CD4-positive, alpha-beta memory T cell (primary cell): Measurements from ENCODE around the gene MND1. TPM values are rescaled to one million over a fixed set of nuclear protein-coding genes. Genes with fewer than 3 reads are reported as not detected.

Experiments
- CTCF ChIA-PET: fragments of 350-600 bp; sonication (Branson Sonifier 250); formaldehyde crosslinking; loops from one replicate; lab custom pipeline; 2021; ENCODE audit warnings: inconsistent platforms; ENCODE audit not compliant: partially characterized antibody; lab: Charles Lee
- POLR2A ChIA-PET: fragments of 350-600 bp; sonication (Branson Sonifier 250); formaldehyde crosslinking; loops from one replicate; lab custom pipeline; 2021; ENCODE audit not compliant: partially characterized antibody; lab: Charles Lee
- DNase-seq, 5 donors: peaks; one replicate each; pipeline versions ENCODE4 v3.0.0 to v3.0.0-alpha.2; 2020 to 2022; ENCODE audit warnings: mixed read lengths in 1 of 5
- H3K27ac ChIP-seq: one replicate; pipeline ENCODE4 v1.7.0; 2013; ENCODE audit warnings: low read depth, low read length
- H3K27me3 ChIP-seq: 2 replicates; pipeline ENCODE4 v1.7.0; 2013; ENCODE audit warnings: mild to moderate bottlenecking, low read length, moderate library complexity; ENCODE audit not compliant: insufficient read depth
- H3K36me3 ChIP-seq: 2 replicates; pipeline ENCODE4 v1.7.0; 2013; ENCODE audit warnings: mild to moderate bottlenecking, low read length, moderate library complexity; ENCODE audit not compliant: insufficient read depth
- H3K4me1 ChIP-seq: 2 replicates; pipeline ENCODE4 v1.7.0; 2013; ENCODE audit warnings: mild to moderate bottlenecking, low read length, moderate library complexity; ENCODE audit not compliant: insufficient read depth
- H3K4me3 ChIP-seq, 2 donors: one replicate each; pipeline ENCODE4 v1.7.0; 2013; ENCODE audit warnings: low read length in 2 of 2, mild to moderate bottlenecking in 1 of 2
- H3K9me3 ChIP-seq, 2 donors: one replicate each; pipeline ENCODE4 v1.7.0; 2013; ENCODE audit warnings: low read length in 2 of 2, control low read depth in 1 of 2; ENCODE audit not compliant: control insufficient read depth in 1 of 2
- H3K27ac Mint-ChIP-seq, 7 donors: one replicate each; pipeline ENCODE4 v1.8.0; 2020 to 2021; ENCODE audit warnings: mixed read lengths in 7 of 7, mild to moderate bottlenecking in 6 of 7, inconsistent platforms in 3 of 7, moderate library complexity in 3 of 7
- H3K27me3 Mint-ChIP-seq, 2 donors: one replicate each; pipeline ENCODE4 v1.8.0; 2020 to 2021; ENCODE audit warnings: mixed read lengths in 2 of 2
- H3K36me3 Mint-ChIP-seq, 2 donors: one replicate each; pipeline ENCODE4 v1.8.0; 2020 to 2021; ENCODE audit warnings: mixed read lengths in 2 of 2, inconsistent platforms in 1 of 2, mild to moderate bottlenecking in 1 of 2
- H3K4me1 Mint-ChIP-seq, 4 donors: one replicate each; pipeline ENCODE4 v1.8.0; 2020 to 2021; ENCODE audit warnings: mixed read lengths in 4 of 4, mild to moderate bottlenecking in 1 of 4
- H3K4me3 Mint-ChIP-seq, 8 donors: one replicate each; pipeline ENCODE4 v1.8.0; 2020 to 2021; ENCODE audit warnings: mixed read lengths in 8 of 8, mild to moderate bottlenecking in 7 of 8, moderate library complexity in 6 of 8, inconsistent platforms in 3 of 8
- H3K9me3 Mint-ChIP-seq, 8 donors: one replicate each; pipeline ENCODE4 v1.8.0; 2020 to 2021; ENCODE audit warnings: mixed read lengths in 8 of 8, mild to moderate bottlenecking in 5 of 8, inconsistent platforms in 3 of 8, moderate library complexity in 1 of 8
- intact Hi-C: fragments of 100-400 bp; cut with micrococcal nuclease; formaldehyde crosslinking; loops from one replicate; pipeline ENCODE4 v1.15.1; 2023
- polyA plus RNA-seq, 2 donors: library from polyadenylated mRNA; unstranded; fragments of 300-500 nt; fragmentation: Illumina TruSeq; gene quantifications; one replicate each; pipeline ENCODE4 v1.2.3, GENCODE V29; 2021
- total RNA-seq, 2 experiments: library from RNA; stranded (reverse); gene quantifications; one replicate each; pipeline ENCODE4 v1.2.3, GENCODE V29; 2021

Gene MND1
- total and polyA plus RNA-seq, 4 experiments from 2014 or later: 0.34 TPM; not detected in 3

DNA sequence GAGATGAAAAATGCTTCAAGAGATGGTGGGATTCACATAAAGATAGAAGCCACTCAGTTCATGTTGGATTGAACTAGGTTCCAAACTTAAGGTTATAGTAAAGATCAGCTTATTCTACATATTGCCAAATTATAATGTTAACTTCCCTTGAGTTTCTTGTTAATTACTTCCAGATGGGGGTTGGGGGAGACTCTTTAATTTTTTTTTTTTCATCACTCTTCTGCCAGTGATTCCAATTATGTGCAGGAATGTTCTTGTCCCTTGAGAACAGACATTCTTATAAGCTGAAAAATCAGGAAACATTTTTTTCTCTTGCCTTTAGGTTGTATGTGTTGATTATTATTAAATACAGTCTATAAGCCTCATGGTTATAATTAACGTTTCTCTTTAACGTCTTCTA is 30.0 kb downstream of the MND1 start:
- CTCF ChIA-PET: no interaction called here
- peaks cover 0 to 10% of the 10 kb centered on the region in 2 donors for H3K36me3 Mint-ChIP-seq
- no peak overlapping the region for H3K4me3 Mint-ChIP-seq
- no peak overlapping the region for H3K27ac Mint-ChIP-seq
- H3K4me1 Mint-ChIP-seq: peaks cover 0 to 6% (median 2%) of the 10 kb centered on the region in 4 donors
- no peak overlapping the region for H3K4me3 ChIP-seq
- DNase-seq: no peak
- H3K9me3 Mint-ChIP-seq: peaks cover 0 to 11% (median 8%) of the 10 kb centered on the region in 8 donors
- intact Hi-C loops: no loop called here
- H3K9me3 ChIP-seq: no peaks in the 10 kb centered on the region
- no peaks in the 10 kb centered on the region for H3K4me1 ChIP-seq
- H3K27me3 ChIP-seq: no peaks in the 10 kb centered on the region
- POLR2A ChIA-PET: no interaction called here
- H3K27me3 Mint-ChIP-seq: no peaks in the 10 kb centered on the region
- no peaks in the 10 kb centered on the region for H3K36me3 ChIP-seq
- H3K27ac ChIP-seq: no peak overlapping the region

GRCh38 chr4:153375303-153375702 is 30.8 kb downstream of the MND1 start:
- peaks cover 0 to 6% (median 2%) of the 10 kb centered on the region in 4 donors for H3K4me1 Mint-ChIP-seq
- H3K4me3 Mint-ChIP-seq: no peak overlapping the region
- no peak overlapping the region for H3K27ac ChIP-seq
- H3K36me3 Mint-ChIP-seq: peaks cover 0 to 10% of the 10 kb centered on the region in 2 donors
- no peak overlapping the region for H3K4me3 ChIP-seq
- peaks cover 0 to 11% (median 8%) of the 10 kb centered on the region in 8 donors for H3K9me3 Mint-ChIP-seq
- no peaks in the 10 kb centered on the region for H3K4me1 ChIP-seq
- no peaks in the 10 kb centered on the region for H3K27me3 ChIP-seq
- ChIA-PET POLR2A (interaction anchor here (0.6 kb wide), 1 partner anchor 16 kb away, joined by 4 read pairs; no protein-coding TSS in a partner anchor), CTCF (interaction anchor here (1.0 to 1.3 kb wide), 3 partner anchors 11 to 57 kb away, joined by 3 read pairs; no protein-coding TSS in a partner anchor)
- no peaks in the 10 kb centered on the region for H3K36me3 ChIP-seq
- intact Hi-C loops: no loop called here
- no peaks in the 10 kb centered on the region for H3K27me3 Mint-ChIP-seq
- H3K9me3 ChIP-seq: no peaks in the 10 kb centered on the region
- DNase-seq: no peak
- H3K27ac Mint-ChIP-seq: no peak overlapping the region

GRCh38 chr4:153383131-153383530 is 38.6 kb downstream of the MND1 start:
- no peak overlapping the region for H3K27ac Mint-ChIP-seq
- H3K36me3 Mint-ChIP-seq: no peaks in the 10 kb centered on the region
- Histone ChIP-seq H3K4me3 (no peak overlapping the region), H3K27me3 (no peaks in the 10 kb centered on the region), H3K9me3 (no peaks in the 10 kb centered on the region), H3K4me1 (no peaks in the 10 kb centered on the region), H3K36me3 (no peaks in the 10 kb centered on the region), H3K27ac (no peak overlapping the region)
- H3K27me3 Mint-ChIP-seq: no peaks in the 10 kb centered on the region
- ChIA-PET CTCF (interaction anchor here (1.1 kb wide), 1 partner anchor 9 kb away, joined by 3 read pairs; no protein-coding TSS in a partner anchor), POLR2A (no interaction called here)
- H3K4me1 Mint-ChIP-seq: peaks cover 0 to 1% (median 0%) of the 10 kb centered on the region in 4 donors
- no peak overlapping the region for H3K4me3 Mint-ChIP-seq
- intact Hi-C loops: no loop called here
- peaks cover 0 to 2% (median 0%) of the 10 kb centered on the region in 8 donors for H3K9me3 Mint-ChIP-seq
- no peak for DNase-seq

DNA sequence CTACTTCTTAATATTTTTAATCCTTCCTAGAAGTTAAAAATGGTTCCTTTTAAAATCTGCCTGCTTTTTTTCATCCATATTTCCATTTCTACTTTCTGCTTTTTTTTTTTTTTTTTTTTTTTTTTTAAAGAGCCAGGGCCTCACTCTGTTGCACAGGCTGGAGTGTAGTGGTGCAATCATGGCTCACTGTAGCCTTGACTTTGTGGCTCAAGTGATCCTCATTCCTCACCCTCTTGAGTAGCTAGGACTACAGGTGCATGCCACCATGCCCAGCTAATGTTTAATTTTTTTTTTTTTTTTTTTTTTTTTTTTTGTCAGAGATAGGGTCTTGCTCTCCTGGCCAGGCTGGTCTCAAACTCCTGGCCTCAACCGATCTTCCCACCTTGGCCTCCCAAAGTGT is 39.7 kb downstream of the MND1 start:
- Mint-ChIP-seq H3K36me3 (no peaks in the 10 kb centered on the region), H3K4me1 (peaks cover 0 to 1% (median 0%) of the 10 kb centered on the region in 4 donors), H3K27me3 (no peaks in the 10 kb centered on the region), H3K27ac (no peak overlapping the region), H3K9me3 (peaks cover 0 to 2% (median 0%) of the 10 kb centered on the region in 8 donors), H3K4me3 (no peak overlapping the region)
- Histone ChIP-seq H3K27ac (no peak overlapping the region), H3K4me3 (no peak overlapping the region), H3K36me3 (no peaks in the 10 kb centered on the region), H3K4me1 (no peaks in the 10 kb centered on the region), H3K9me3 (no peaks in the 10 kb centered on the region), H3K27me3 (no peaks in the 10 kb centered on the region)
- no peak for DNase-seq
- intact Hi-C loops: no loop called here
- CTCF ChIA-PET: interaction anchor here (1.0 kb wide), 1 partner anchor 135 kb away, joined by 3 read pairs; no protein-coding TSS in a partner anchor
- POLR2A ChIA-PET: no interaction called here

- no peaks in the 10 kb centered on the region for H3K9me3 ChIP-seq
- peak overlapping the region in 2 of 7 donors; percentile 23 to 32 for H3K27ac Mint-ChIP-seq
- H3K27ac ChIP-seq: no peak overlapping the region
- no peaks in the 10 kb centered on the region for H3K36me3 ChIP-seq
- no peak for DNase-seq
- POLR2A ChIA-PET: no interaction called here
- CTCF ChIA-PET: interaction anchor here (0.7 kb wide), 2 partner anchors 34 to 50 kb away, joined by 4 to 6 read pairs; no protein-coding TSS in a partner anchor
- H3K9me3 Mint-ChIP-seq: peaks cover 0 to 2% (median 0%) of the 10 kb centered on the region in 8 donors
- no peak overlapping the region for H3K4me3 ChIP-seq
- no peak overlapping the region for H3K4me3 Mint-ChIP-seq
- no peaks in the 10 kb centered on the region for H3K27me3 Mint-ChIP-seq
- peaks cover 0 to 1% (median 0%) of the 10 kb centered on the region in 4 donors for H3K4me1 Mint-ChIP-seq
- H3K27me3 ChIP-seq: no peaks in the 10 kb centered on the region
- no peaks in the 10 kb centered on the region for H3K4me1 ChIP-seq
- no peaks in the 10 kb centered on the region for H3K36me3 Mint-ChIP-seq
- intact Hi-C loops: no loop called here
These were observed 41.3 kb downstream of the MND1 start for GRCh38 chr4:153385784-153386183.

DNA sequence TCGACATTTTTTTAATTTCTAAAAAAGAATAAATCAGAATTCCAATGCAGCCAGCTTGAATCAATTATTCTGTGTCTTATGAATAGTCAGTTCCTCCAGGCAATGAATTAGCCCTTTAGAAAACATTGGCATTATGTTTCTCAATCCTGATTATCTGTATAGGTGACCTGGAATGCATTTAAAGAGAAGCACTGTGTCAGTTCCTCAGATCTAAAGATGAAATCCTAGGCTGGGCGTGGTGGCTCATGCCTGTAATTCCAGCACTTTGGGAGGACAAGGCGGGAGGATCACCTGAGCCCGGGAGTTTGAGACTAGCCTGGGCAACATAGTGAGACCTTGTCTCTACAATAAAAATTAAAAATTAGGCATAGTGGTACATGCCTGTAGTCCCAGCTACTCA is 43.5 kb downstream of the MND1 start:
- H3K4me3 Mint-ChIP-seq: no peak overlapping the region
- H3K9me3 Mint-ChIP-seq: peaks cover 0 to 2% (median 0%) of the 10 kb centered on the region in 8 donors
- ChIA-PET POLR2A (no interaction called here), CTCF (no interaction called here)
- H3K36me3 Mint-ChIP-seq: no peaks in the 10 kb centered on the region
- Histone ChIP-seq H3K4me1 (no peaks in the 10 kb centered on the region), H3K27ac (no peak overlapping the region), H3K9me3 (no peaks in the 10 kb centered on the region), H3K27me3 (no peaks in the 10 kb centered on the region), H3K4me3 (no peak overlapping the region), H3K36me3 (no peaks in the 10 kb centered on the region)
- no peak overlapping the region for H3K27ac Mint-ChIP-seq
- peaks cover 0 to 1% (median 0%) of the 10 kb centered on the region in 4 donors for H3K4me1 Mint-ChIP-seq
- no peaks in the 10 kb centered on the region for H3K27me3 Mint-ChIP-seq
- no peak for DNase-seq
- intact Hi-C loops: no loop called here

GRCh38 chr4:153393397-153393796 is 48.9 kb downstream of the MND1 start:
- DNase-seq: no peak
- Histone ChIP-seq H3K4me1 (no peaks in the 10 kb centered on the region), H3K27ac (no peak overlapping the region), H3K27me3 (no peaks in the 10 kb centered on the region), H3K9me3 (no peaks in the 10 kb centered on the region), H3K4me3 (no peak overlapping the region), H3K36me3 (no peaks in the 10 kb centered on the region)
- Mint-ChIP-seq H3K4me1 (peaks cover 0 to 2% (median under 1%) of the 10 kb centered on the region in 4 donors), H3K36me3 (no peaks in the 10 kb centered on the region), H3K27ac (no peak overlapping the region), H3K9me3 (no peaks in the 10 kb centered on the region), H3K4me3 (no peak overlapping the region), H3K27me3 (no peaks in the 10 kb centered on the region)
- ChIA-PET CTCF (interaction anchor here (0.7 kb wide), 2 partner anchors 12 to 39 kb away, joined by 3 to 4 read pairs; no protein-coding TSS in a partner anchor), POLR2A (no interaction called here)
- intact Hi-C loops: no loop called here
